ENCODE results near the gene BOK. TPM values are rescaled to one million over a fixed set of nuclear protein-coding genes. Genes with fewer than 3 reads are reported as not detected.

BOK gene
- total and polyA plus RNA-seq, 9 of the 15 experiments (the other 6 are each of a cell fraction or from before 2014, with no cell fraction given) = 0.03 to 3.3 (median 2.0) TPM; not detected in 1

DNA sequence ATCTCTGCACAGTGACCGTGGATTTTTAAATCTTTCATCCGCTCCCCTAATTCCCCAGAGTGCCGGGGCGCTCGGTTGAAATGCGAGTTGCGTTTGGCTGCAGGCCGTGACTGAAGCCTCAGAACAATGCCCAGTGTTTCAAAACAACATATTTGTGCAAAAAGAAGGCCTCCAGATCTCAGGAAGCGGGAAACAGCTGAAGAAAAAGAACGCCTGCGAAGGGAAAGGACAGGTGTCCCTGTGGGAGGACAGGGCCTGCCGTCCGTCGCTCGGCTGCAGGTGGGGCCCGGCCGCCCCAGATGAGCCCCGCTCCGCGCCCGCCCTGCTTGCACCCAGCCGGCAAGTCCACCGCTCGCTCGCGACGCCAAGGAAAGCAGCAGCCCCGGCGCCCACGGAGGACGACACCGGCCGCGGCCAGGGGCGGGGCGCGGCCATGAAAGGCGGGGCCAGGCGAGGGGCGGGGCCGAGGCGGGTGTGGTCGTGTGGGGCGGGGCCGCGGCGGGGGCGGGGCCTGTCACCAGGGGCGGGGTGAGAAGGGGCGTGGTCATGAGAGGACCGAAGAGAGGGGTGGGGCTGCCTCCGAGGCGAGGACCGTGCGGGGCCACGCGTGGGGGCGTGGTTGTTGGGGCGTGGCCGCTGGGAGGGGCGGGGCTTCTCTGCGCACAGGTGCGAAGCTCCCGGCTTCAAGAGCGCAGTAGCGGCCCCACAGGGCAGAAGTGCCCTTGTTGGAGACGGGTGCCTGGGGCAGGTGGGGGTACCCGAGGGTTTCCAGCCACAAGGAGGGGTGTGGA, 17.6 kb upstream of the BOK start (continued):
- TF ChIP-seq, protein P1, sequence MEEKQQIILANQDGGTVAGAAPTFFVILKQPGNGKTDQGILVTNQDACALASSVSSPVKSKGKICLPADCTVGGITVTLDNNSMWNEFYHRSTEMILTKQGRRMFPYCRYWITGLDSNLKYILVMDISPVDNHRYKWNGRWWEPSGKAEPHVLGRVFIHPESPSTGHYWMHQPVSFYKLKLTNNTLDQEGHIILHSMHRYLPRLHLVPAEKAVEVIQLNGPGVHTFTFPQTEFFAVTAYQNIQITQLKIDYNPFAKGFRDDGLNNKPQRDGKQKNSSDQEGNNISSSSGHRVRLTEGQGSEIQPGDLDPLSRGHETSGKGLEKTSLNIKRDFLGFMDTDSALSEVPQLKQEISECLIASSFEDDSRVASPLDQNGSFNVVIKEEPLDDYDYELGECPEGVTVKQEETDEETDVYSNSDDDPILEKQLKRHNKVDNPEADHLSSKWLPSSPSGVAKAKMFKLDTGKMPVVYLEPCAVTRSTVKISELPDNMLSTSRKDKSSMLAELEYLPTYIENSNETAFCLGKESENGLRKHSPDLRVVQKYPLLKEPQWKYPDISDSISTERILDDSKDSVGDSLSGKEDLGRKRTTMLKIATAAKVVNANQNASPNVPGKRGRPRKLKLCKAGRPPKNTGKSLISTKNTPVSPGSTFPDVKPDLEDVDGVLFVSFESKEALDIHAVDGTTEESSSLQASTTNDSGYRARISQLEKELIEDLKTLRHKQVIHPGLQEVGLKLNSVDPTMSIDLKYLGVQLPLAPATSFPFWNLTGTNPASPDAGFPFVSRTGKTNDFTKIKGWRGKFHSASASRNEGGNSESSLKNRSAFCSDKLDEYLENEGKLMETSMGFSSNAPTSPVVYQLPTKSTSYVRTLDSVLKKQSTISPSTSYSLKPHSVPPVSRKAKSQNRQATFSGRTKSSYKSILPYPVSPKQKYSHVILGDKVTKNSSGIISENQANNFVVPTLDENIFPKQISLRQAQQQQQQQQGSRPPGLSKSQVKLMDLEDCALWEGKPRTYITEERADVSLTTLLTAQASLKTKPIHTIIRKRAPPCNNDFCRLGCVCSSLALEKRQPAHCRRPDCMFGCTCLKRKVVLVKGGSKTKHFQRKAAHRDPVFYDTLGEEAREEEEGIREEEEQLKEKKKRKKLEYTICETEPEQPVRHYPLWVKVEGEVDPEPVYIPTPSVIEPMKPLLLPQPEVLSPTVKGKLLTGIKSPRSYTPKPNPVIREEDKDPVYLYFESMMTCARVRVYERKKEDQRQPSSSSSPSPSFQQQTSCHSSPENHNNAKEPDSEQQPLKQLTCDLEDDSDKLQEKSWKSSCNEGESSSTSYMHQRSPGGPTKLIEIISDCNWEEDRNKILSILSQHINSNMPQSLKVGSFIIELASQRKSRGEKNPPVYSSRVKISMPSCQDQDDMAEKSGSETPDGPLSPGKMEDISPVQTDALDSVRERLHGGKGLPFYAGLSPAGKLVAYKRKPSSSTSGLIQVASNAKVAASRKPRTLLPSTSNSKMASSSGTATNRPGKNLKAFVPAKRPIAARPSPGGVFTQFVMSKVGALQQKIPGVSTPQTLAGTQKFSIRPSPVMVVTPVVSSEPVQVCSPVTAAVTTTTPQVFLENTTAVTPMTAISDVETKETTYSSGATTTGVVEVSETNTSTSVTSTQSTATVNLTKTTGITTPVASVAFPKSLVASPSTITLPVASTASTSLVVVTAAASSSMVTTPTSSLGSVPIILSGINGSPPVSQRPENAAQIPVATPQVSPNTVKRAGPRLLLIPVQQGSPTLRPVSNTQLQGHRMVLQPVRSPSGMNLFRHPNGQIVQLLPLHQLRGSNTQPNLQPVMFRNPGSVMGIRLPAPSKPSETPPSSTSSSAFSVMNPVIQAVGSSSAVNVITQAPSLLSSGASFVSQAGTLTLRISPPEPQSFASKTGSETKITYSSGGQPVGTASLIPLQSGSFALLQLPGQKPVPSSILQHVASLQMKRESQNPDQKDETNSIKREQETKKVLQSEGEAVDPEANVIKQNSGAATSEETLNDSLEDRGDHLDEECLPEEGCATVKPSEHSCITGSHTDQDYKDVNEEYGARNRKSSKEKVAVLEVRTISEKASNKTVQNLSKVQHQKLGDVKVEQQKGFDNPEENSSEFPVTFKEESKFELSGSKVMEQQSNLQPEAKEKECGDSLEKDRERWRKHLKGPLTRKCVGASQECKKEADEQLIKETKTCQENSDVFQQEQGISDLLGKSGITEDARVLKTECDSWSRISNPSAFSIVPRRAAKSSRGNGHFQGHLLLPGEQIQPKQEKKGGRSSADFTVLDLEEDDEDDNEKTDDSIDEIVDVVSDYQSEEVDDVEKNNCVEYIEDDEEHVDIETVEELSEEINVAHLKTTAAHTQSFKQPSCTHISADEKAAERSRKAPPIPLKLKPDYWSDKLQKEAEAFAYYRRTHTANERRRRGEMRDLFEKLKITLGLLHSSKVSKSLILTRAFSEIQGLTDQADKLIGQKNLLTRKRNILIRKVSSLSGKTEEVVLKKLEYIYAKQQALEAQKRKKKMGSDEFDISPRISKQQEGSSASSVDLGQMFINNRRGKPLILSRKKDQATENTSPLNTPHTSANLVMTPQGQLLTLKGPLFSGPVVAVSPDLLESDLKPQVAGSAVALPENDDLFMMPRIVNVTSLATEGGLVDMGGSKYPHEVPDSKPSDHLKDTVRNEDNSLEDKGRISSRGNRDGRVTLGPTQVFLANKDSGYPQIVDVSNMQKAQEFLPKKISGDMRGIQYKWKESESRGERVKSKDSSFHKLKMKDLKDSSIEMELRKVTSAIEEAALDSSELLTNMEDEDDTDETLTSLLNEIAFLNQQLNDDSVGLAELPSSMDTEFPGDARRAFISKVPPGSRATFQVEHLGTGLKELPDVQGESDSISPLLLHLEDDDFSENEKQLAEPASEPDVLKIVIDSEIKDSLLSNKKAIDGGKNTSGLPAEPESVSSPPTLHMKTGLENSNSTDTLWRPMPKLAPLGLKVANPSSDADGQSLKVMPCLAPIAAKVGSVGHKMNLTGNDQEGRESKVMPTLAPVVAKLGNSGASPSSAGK (IDR thresholded peaks at IDR 0.05) = peak; percentile 89
- no peak for TF ChIP-seq ZNF561 (CRISPR knock-in tag; conservative IDR thresholded peaks at IDR 0.05)
- TF ChIP-seq SREBF1 (IDR thresholded peaks at IDR 0.05; ENCODE audit: borderline replicate concordance, low read depth, low read length) = no peak
- TF ChIP-seq ZNF695 (CRISPR knock-in tag; IDR thresholded peaks at IDR 0.05) = no peak
- TF ChIP-seq SUPT5H (IDR thresholded peaks at IDR 0.05) = 0 out of 2 replicates have a peak, but pooled peaks have one; percentile 47
- TF ChIP-seq ZNF584 (CRISPR knock-in tag; IDR thresholded peaks at IDR 0.05; ENCODE audit: low read depth) = no peak
- TF ChIP-seq ZNF23 (CRISPR knock-in tag; IDR thresholded peaks at IDR 0.05) = no peak
- TF ChIP-seq PPARD (CRISPR knock-in tag; IDR thresholded peaks at IDR 0.05) = no peak
- no peak for TF ChIP-seq ETS2 (tag; IDR thresholded peaks at IDR 0.05; ENCODE audit: borderline replicate concordance, poor library complexity, severe bottlenecking)
- TF ChIP-seq RB1 (IDR thresholded peaks at IDR 0.05; ENCODE audit: low read depth) = peak; percentile 57; the same call in 1 of the 2 replicates
- TF ChIP-seq, protein P2, sequence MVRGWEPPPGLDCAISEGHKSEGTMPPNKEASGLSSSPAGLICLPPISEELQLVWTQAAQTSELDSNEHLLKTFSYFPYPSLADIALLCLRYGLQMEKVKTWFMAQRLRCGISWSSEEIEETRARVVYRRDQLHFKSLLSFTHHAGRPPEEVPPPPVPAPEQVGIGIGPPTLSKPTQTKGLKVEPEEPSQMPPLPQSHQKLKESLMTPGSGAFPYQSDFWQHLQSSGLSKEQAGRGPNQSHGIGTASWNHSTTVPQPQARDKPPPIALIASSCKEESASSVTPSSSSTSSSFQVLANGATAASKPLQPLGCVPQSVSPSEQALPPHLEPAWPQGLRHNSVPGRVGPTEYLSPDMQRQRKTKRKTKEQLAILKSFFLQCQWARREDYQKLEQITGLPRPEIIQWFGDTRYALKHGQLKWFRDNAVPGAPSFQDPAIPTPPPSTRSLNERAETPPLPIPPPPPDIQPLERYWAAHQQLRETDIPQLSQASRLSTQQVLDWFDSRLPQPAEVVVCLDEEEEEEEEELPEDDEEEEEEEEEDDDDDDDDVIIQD (CRISPR knock-in tag; IDR thresholded peaks at IDR 0.05) = no peak
- no peak for TF ChIP-seq ZNF175 (CRISPR knock-in tag; IDR thresholded peaks at IDR 0.05; ENCODE audit: low read depth)
- TF ChIP-seq KAT2B (IDR thresholded peaks at IDR 0.05; ENCODE audit: low read depth, low read length) = no peak
- peak in 1 of 2 experiments; percentile 33; a peak in 1 of 3 replicates for TF ChIP-seq CBX3 (IDR thresholded peaks at IDR 0.05; ENCODE audit: borderline replicate concordance in 1 of 2, low read length in 2 of 2)
- TF ChIP-seq FOXJ3 (CRISPR knock-in tag; IDR thresholded peaks at IDR 0.05) = no peak

All from K562 (cell line).